Fibroblast of lung (primary cell): ENCODE results near the gene C1QC.

Experiments used
- CTCF ChIP-seq, 2 donors: IDR thresholded peaks in 1 of 2; conservative IDR thresholded peaks in 1 of 2; 1 replicate in 1 of 2; 2 replicates in 1 of 2; pipeline ENCODE4 v1.5.1; 2011 to 2012; ENCODE audit warnings: low read length in 2 of 2, control low read depth in 1 of 2, inconsistent platforms in 1 of 2, low read depth in 1 of 2, mild to moderate bottlenecking in 1 of 2
- EZH2 ChIP-seq: IDR thresholded peaks from 2 replicates; pipeline ENCODE4 v1.5.1; 2012; ENCODE audit warnings: low read length, control low read depth, mild to moderate bottlenecking; ENCODE audit errors: missing control alignments

GRCh38 chr1:22597301-22597965 lies 46.0 kb upstream of the C1QC start:
- TF ChIP-seq CTCF (conservative IDR thresholded peaks at IDR 0.05 in 1 of 2, IDR thresholded peaks at IDR 0.05 in 1 of 2; ENCODE audit: low read depth in 1 of 2, low read length in 2 of 2) (no peak), EZH2 (no peak)
